NCI-H82 treated with DMSO at 0.1 percent for 48 hours (cell line): ENCODE data around the gene ACTN2.
A peak's percentile ranks its signal among the peaks of the same experiment; 100 is the strongest.

Experiments used
- DNase-seq: peaks from one replicate; lab custom pipeline; 2025; ENCODE audit not compliant: unreplicated experiment; lab: John Stamatoyannopoulos, UW

The ACTN2 gene

GRCh38 chr1:236734141-236734765, 48.0 kb downstream of the ACTN2 start:
- DNase-seq = no peak

- DNase-seq = no peak
These were observed 50.5 kb downstream of the ACTN2 start for GRCh38 chr1:236736761-236737160.

GRCh38 chr1:236741753-236742152, 55.5 kb downstream of the ACTN2 start:
- no peak for DNase-seq

GRCh38 chr1:236742421-236743160, 56.3 kb downstream of the ACTN2 start:
- DNase-seq = no peak

- no peak for DNase-seq
These were observed 58.2 kb downstream of the ACTN2 start for GRCh38 chr1:236744533-236744932.

GRCh38 chr1:236746785-236747184, 60.5 kb downstream of the ACTN2 start:
- DNase-seq = no peak

GRCh38 chr1:236747311-236747985, 61.1 kb downstream of the ACTN2 start:
- DNase-seq = no peak

- DNase-seq = no peak
These were observed 62.1 kb downstream of the ACTN2 start for GRCh38 chr1:236748268-236748870.

- no peak for DNase-seq
These were observed 64.6 kb downstream of the ACTN2 start for GRCh38 chr1:236750928-236751327.

GRCh38 chr1:236751385-236751784, 65.1 kb downstream of the ACTN2 start:
- no peak for DNase-seq

- DNase-seq = no peak
These were observed 65.6 kb downstream of the ACTN2 start for GRCh38 chr1:236751935-236752334.

GRCh38 chr1:236753516-236753915, 67.2 kb downstream of the ACTN2 start:
- DNase-seq = peak; percentile 35

GRCh38 chr1:236753964-236754363, 67.7 kb downstream of the ACTN2 start:
- DNase-seq = no peak

GRCh38 chr1:236754525-236755210, 68.4 kb downstream of the ACTN2 start:
- DNase-seq = no peak

GRCh38 chr1:236757640-236758039, 71.3 kb downstream of the ACTN2 start:
- no peak for DNase-seq

GRCh38 chr1:236759252-236759859, 73.1 kb downstream of the ACTN2 start:
- peak; percentile 31 for DNase-seq

- no peak for DNase-seq
These were observed 74.2 kb downstream of the ACTN2 start for GRCh38 chr1:236760480-236760879.

GRCh38 chr1:236760986-236761385, 74.7 kb downstream of the ACTN2 start:
- DNase-seq = no peak

GRCh38 chr1:236761397-236762132, 75.3 kb downstream of the ACTN2 start:
- no peak for DNase-seq

GRCh38 chr1:236762410-236762809, 76.1 kb downstream of the ACTN2 start:
- no peak for DNase-seq
